Endothelial cell of umbilical vein (primary cell): ENCODE data around the gene LGALS14. TPM values are rescaled to one million over a fixed set of nuclear protein-coding genes. Genes with fewer than 3 reads are reported as not detected.

Experiments used
- BruUV-seq: library from RNA; stranded (reverse); fragments of 400-500 nt; replicated peaks from 2 replicates; lab custom pipeline; 2021; lab: Mats Ljungman, UMichigan
- CTCF ChIA-PET: fragments of 300-600, 350-600 bp; sonication (Branson Sonifier 250); formaldehyde crosslinking; loops from one replicate; lab custom pipeline; 2021; ENCODE audit warnings: antibody characterized with exemption, inconsistent platforms; lab: Charles Lee
- POLR2A ChIA-PET: fragments of 300-600, 350-600 bp; sonication (Branson Sonifier 250); formaldehyde crosslinking; loops from one replicate; lab custom pipeline; 2021; ENCODE audit warnings: antibody characterized with exemption, inconsistent platforms; lab: Charles Lee
- DNase-seq: peaks from one replicate; pipeline ENCODE4 v3.0.0-alpha.2; 2011; ENCODE audit warnings: low read depth, low spot score
- FAIRE-seq: peaks from 2 replicates; lab custom pipeline; 2011; peaks lifted over from hg19 to GRCh38; lab: Jason Lieb, UNC
- H2AFZ ChIP-seq: 2 replicates; pipeline ENCODE4 v1.6.0; 2012; ENCODE audit warnings: low read depth, low read length, control low read depth, inconsistent platforms
- H3K27ac ChIP-seq: 2 replicates; pipeline ENCODE4 v1.5.1; 2011; ENCODE audit warnings: low read depth, mild to moderate bottlenecking, control low read depth, low read length, moderate library complexity; ENCODE audit not compliant: insufficient read depth
- H3K27me3 ChIP-seq, 2 experiments: 2 replicates each; pipeline versions ENCODE4 v1.6.0 to v1.6.1; 2011; ENCODE audit warnings: low read length in 2 of 2, mixed read lengths in 1 of 2; ENCODE audit not compliant: control insufficient read depth in 2 of 2, insufficient read depth in 2 of 2
- H3K36me3 ChIP-seq, 2 experiments: 2 replicates in 1 of 2; 3 replicates in 1 of 2; pipeline ENCODE4 v1.5.1; 2011; ENCODE audit warnings: low read length in 2 of 2, mild to moderate bottlenecking in 1 of 2, moderate library complexity in 1 of 2; ENCODE audit not compliant: control insufficient read depth in 2 of 2, insufficient read depth in 2 of 2; ENCODE audit errors: extremely low read depth in 1 of 2
- H3K4me1 ChIP-seq: 3 replicates; pipeline ENCODE4 v1.5.1; 2011; ENCODE audit warnings: mild to moderate bottlenecking, low read length; ENCODE audit not compliant: control insufficient read depth, insufficient read depth; ENCODE audit errors: extremely low read depth
- H3K4me2 ChIP-seq: 2 replicates; pipeline ENCODE4 v1.6.1; 2011; ENCODE audit warnings: low read length, control low read depth, mixed read lengths; ENCODE audit not compliant: insufficient read depth
- H3K4me3 ChIP-seq, 3 experiments: fragments of 200-600 bp in 1 of 3; sonication (generic), shearing (Covaris generic) in 1 of 3; replicated peaks in 1 of 3; 2 replicates each; pipeline ENCODE4 v1.5.1; 2011 to 2016; ENCODE audit warnings: control low read depth in 3 of 3, low read length in 3 of 3, mild to moderate bottlenecking in 2 of 3, inconsistent platforms in 1 of 3, low read depth in 1 of 3, moderate library complexity in 1 of 3; ENCODE audit not compliant: insufficient read depth in 1 of 3
- H3K79me2 ChIP-seq: 2 replicates; pipeline ENCODE4 v1.6.0; 2012; ENCODE audit warnings: low read length, inconsistent platforms; ENCODE audit not compliant: control insufficient read depth, insufficient read depth
- H3K9ac ChIP-seq: replicated peaks from 2 replicates; pipeline ENCODE3; 2011; ENCODE audit warnings: low read length, control low read depth; ENCODE audit not compliant: insufficient read depth; ENCODE audit errors: extremely low read depth
- H3K9me1 ChIP-seq: replicated peaks from 3 replicates; pipeline ENCODE4 v1.6.0; 2011; ENCODE audit warnings: mild to moderate bottlenecking, low read length; ENCODE audit not compliant: control insufficient read depth, insufficient read depth; ENCODE audit errors: extremely low read depth
- H3K9me3 ChIP-seq: replicated peaks from 2 replicates; pipeline ENCODE4 v1.5.1; 2012; ENCODE audit warnings: low read length, inconsistent platforms; ENCODE audit not compliant: control insufficient read depth, insufficient read depth
- H4K20me1 ChIP-seq: replicated peaks from 2 replicates; pipeline ENCODE3; 2011; ENCODE audit warnings: mild to moderate bottlenecking, low read length; ENCODE audit not compliant: control insufficient read depth, insufficient read depth; ENCODE audit errors: extremely low read depth
- EZH2 ChIP-seq: IDR thresholded peaks from 2 replicates; pipeline ENCODE4 v1.6.1; 2012; ENCODE audit warnings: borderline replicate concordance, low read depth, mild to moderate bottlenecking, moderate library complexity, low read length, inconsistent platforms; ENCODE audit not compliant: severe bottlenecking
- FOS ChIP-seq: IDR thresholded peaks from 2 replicates; pipeline ENCODE4 v1.6.1; 2011; ENCODE audit warnings: mild to moderate bottlenecking, low read length, moderate library complexity, borderline replicate concordance; ENCODE audit not compliant: insufficient read depth
- GATA2 ChIP-seq: IDR thresholded peaks from 2 replicates; pipeline ENCODE4 v1.7.0; 2011; ENCODE audit warnings: low read depth, mild to moderate bottlenecking, moderate library complexity, mixed read lengths, low read length; ENCODE audit not compliant: insufficient read length, insufficient read depth
- JUN ChIP-seq: IDR thresholded peaks from 2 replicates; pipeline ENCODE4 v1.6.1; 2011; ENCODE audit warnings: borderline replicate concordance, low read depth; ENCODE audit not compliant: insufficient read length, insufficient read depth
- MYC ChIP-seq: IDR thresholded peaks from one replicate; pipeline ENCODE4 v1.6.1; 2011; ENCODE audit warnings: mild to moderate bottlenecking, low read depth, low read length
- POLR2A ChIP-seq: IDR thresholded peaks from 2 replicates; pipeline ENCODE4 v1.6.1; 2012; ENCODE audit warnings: low read depth, mild to moderate bottlenecking, control low read depth, low read length
- POLR2AphosphoS5 ChIP-seq: IDR thresholded peaks from 2 replicates; pipeline ENCODE4 v1.6.1; 2012; ENCODE audit warnings: low read depth, mild to moderate bottlenecking, control low read depth, low read length, moderate library complexity; ENCODE audit not compliant: insufficient read depth
- dilution Hi-C: fragments of 300-500 bp; cut with MboI; formaldehyde crosslinking; loops from one replicate; pipeline ENCODE4 v1.15.0; 2019; ENCODE audit warnings: low sequenced_read_pairs; ENCODE audit not compliant: extremely low pct_ligation_motif_present
- intact Hi-C: fragments of 100-400 bp; cut with micrococcal nuclease; formaldehyde crosslinking; loops from one replicate; pipeline ENCODE4 v1.10.0; 2022
- polyA plus RNA-seq, 4 experiments: library from polyadenylated mRNA; depleted of rRNA in 3 of 4; stranded (reverse) in 3 of 4; unstranded in 1 of 4; fragments of >200 nt; gene quantifications; 2 replicates each; pipeline versions ENCODE4 v1.2.1 to v1.2.3, GENCODE V29; 2011 to 2012; ENCODE audit warnings: missing spikeins in 1 of 4
- total RNA-seq: library from RNA; stranded (reverse); gene quantifications from 2 replicates; pipeline ENCODE4 v1.2.3, GENCODE V29; 2021
- TF ChIP-seq, protein P1 (sequence below), 2 donors: IDR thresholded peaks; 1 replicate in 1 of 2; 2 replicates in 1 of 2; pipeline ENCODE4 v1.5.1; 2011; ENCODE audit warnings: low read length in 2 of 2, mild to moderate bottlenecking in 2 of 2, moderate library complexity in 2 of 2, control low read depth in 1 of 2, inconsistent platforms in 1 of 2, low read depth in 1 of 2; ENCODE audit not compliant: insufficient read depth in 1 of 2; ENCODE audit errors: extremely low read depth in 1 of 2
- TF ChIP-seq, protein P2 (sequence below): IDR thresholded peaks from 2 replicates; pipeline ENCODE4 v1.6.1; 2011; ENCODE audit not compliant: insufficient read depth, insufficient read length

The LGALS14 gene
- total and polyA plus RNA-seq, 2 donors (not counting 3 experiments of a cell fraction or from before 2014, with no cell fraction given), result not detected

DNA sequence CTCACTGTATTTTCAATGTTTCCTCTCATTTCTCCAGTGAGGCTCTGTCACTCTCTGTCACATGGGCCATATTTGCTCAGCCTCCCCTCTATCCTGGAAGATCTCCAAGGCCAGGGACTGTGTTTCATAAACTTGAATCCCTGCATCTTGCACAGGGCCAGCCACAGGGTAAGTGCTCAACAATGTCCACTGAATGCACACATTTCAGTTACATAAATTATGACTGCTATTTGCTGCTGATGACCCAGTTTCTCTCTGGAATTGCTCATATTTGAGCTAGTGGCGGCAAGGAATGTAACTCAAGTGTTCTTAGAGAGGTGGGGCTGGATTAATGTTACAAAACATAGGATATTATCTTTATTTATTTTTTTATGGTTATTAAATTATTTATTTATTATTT is 27.4 kb downstream of the LGALS14 start:
- no peaks in the 10 kb centered on the region for H4K20me1 ChIP-seq
- H3K36me3 ChIP-seq, result no peaks in the 10 kb centered on the region
- H3K4me1 ChIP-seq, result no peaks in the 10 kb centered on the region
- no peak overlapping the region for H3K4me3 ChIP-seq
- intact Hi-C loops (no loop called here), dilution Hi-C loops (no loop called here)
- no TSS peak for BruUV-seq
- H3K9ac ChIP-seq, result no peak overlapping the region
- no peaks in the 10 kb centered on the region for H3K79me2 ChIP-seq
- TF ChIP-seq, protein P1, sequence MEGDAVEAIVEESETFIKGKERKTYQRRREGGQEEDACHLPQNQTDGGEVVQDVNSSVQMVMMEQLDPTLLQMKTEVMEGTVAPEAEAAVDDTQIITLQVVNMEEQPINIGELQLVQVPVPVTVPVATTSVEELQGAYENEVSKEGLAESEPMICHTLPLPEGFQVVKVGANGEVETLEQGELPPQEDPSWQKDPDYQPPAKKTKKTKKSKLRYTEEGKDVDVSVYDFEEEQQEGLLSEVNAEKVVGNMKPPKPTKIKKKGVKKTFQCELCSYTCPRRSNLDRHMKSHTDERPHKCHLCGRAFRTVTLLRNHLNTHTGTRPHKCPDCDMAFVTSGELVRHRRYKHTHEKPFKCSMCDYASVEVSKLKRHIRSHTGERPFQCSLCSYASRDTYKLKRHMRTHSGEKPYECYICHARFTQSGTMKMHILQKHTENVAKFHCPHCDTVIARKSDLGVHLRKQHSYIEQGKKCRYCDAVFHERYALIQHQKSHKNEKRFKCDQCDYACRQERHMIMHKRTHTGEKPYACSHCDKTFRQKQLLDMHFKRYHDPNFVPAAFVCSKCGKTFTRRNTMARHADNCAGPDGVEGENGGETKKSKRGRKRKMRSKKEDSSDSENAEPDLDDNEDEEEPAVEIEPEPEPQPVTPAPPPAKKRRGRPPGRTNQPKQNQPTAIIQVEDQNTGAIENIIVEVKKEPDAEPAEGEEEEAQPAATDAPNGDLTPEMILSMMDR (IDR thresholded peaks at IDR 0.05; ENCODE audit: extremely low read depth in 1 of 2, insufficient read depth in 1 of 2, low read depth in 1 of 2, low read length in 2 of 2), result no peak
- TF ChIP-seq GATA2 (no peak), EZH2 (no peak), POLR2AphosphoS5 (no peak), FOS (no peak), POLR2A (no peak), MYC (no peak), JUN (no peak)
- TF ChIP-seq, protein P2, sequence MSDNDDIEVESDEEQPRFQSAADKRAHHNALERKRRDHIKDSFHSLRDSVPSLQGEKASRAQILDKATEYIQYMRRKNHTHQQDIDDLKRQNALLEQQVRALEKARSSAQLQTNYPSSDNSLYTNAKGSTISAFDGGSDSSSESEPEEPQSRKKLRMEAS, result no peak
- no peak overlapping the region for H2AFZ ChIP-seq
- no peaks in the 10 kb centered on the region for H3K27me3 ChIP-seq
- no peaks in the 10 kb centered on the region for H3K9me3 ChIP-seq
- DNase-seq, result no peak
- ChIA-PET POLR2A (no interaction called here), CTCF (no interaction called here)
- no peak for FAIRE-seq
- H3K27ac ChIP-seq, result no peak overlapping the region
- H3K9me1 ChIP-seq, result no peaks in the 10 kb centered on the region
- no peak overlapping the region for H3K4me2 ChIP-seq
